ENCODE data around the gene SRM. TPM values are rescaled to one million over a fixed set of nuclear protein-coding genes. Genes with fewer than 3 reads are reported as not detected.

SRM gene
- total and polyA plus RNA-seq, 2 of the 13 experiments (the other 11 are each of a cell fraction or from before 2014, with no cell fraction given), result 27.9 to 31.8 TPM

DNA sequence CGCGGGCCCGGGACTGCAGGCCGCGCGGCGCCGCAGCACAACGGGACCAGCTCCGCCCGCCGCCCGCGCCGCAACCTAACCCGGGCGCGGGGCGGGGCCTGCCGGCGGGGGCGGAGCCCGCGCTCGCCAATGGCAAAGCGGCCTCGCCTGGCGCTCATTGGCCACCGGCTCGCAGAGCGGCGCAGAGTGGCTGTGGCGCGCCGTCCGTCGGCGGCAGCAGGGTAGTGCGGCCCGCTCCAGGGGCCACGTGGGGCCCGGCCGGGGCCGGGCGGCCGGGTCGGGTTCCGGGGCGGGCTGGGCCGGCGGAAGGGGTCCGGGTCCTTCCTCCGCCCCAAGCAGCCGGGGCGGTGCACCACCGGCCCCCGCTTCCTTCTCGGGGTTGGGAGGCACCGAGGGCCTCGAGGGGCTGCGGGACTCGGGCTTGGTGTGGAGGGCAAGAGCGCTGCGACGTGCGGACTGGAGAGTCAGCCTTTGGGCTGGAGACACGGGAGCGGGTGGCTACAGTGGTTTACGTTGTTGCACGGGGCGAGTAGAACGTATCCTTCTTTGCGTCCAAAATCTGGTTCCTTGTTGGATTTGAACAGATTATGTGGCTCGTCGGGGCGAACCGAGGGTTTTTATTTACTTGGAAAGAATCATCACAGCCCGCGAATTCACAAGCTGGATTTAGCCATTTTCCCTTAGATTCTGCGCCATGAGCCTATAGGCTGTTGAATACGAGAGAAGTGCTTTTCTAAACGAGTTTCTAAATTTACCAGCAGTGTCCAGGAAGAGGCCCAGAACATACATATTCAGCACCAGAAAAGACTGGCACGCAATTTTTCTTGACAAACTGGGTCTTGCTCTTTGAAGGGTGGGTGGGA, at the start of gene SRM (continued):
- TF ChIP-seq YEATS4 (CRISPR knock-in tag; IDR thresholded peaks at IDR 0.05; ENCODE audit: borderline replicate concordance) (peak; percentile 70; the same call in 1 of the 2 replicates), MAZ (IDR thresholded peaks at IDR 0.05; ENCODE audit: borderline replicate concordance, low read depth, low read length) (no peak), MAZ (CRISPR knock-in tag; IDR thresholded peaks at IDR 0.05; ENCODE audit: low read depth) (peak; percentile 85), SRY (CRISPR knock-in tag; IDR thresholded peaks at IDR 0.05) (no peak), ZFAT (CRISPR knock-in tag; conservative IDR thresholded peaks at IDR 0.05) (no peak), ZNF17 (CRISPR knock-in tag; IDR thresholded peaks at IDR 0.05) (no peak), GATAD2A (CRISPR knock-in tag; IDR thresholded peaks at IDR 0.05) (no peak), HNF4G (IDR thresholded peaks at IDR 0.05; ENCODE audit: borderline replicate concordance, low read depth, low read length) (peak; percentile 13; the same call in 1 of the 2 replicates), HNF4G (CRISPR knock-in tag; IDR thresholded peaks at IDR 0.05; ENCODE audit: borderline replicate concordance, low read depth) (no peak), PBX2 (CRISPR knock-in tag; IDR thresholded peaks at IDR 0.05) (no peak), ZNF20 (CRISPR knock-in tag; IDR thresholded peaks at IDR 0.05) (no peak), KDM2A (CRISPR knock-in tag; IDR thresholded peaks at IDR 0.05; ENCODE audit: borderline replicate concordance, low read depth) (peak; percentile 68), HOXA5 (CRISPR knock-in tag; IDR thresholded peaks at IDR 0.05) (no peak), ZBTB10 (CRISPR knock-in tag; IDR thresholded peaks at IDR 0.05; ENCODE audit: borderline replicate concordance) (0 out of 2 replicates have a peak, but pooled peaks have one; percentile 44), PAF1 (CRISPR knock-in tag; IDR thresholded peaks at IDR 0.05) (no peak), CEBPG (CRISPR knock-in tag; IDR thresholded peaks at IDR 0.05) (0 out of 2 replicates have a peak, but pooled peaks have one; percentile 5)
- TF ChIP-seq, protein P1, sequence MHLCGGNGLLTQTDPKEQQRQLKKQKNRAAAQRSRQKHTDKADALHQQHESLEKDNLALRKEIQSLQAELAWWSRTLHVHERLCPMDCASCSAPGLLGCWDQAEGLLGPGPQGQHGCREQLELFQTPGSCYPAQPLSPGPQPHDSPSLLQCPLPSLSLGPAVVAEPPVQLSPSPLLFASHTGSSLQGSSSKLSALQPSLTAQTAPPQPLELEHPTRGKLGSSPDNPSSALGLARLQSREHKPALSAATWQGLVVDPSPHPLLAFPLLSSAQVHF (CRISPR knock-in tag; IDR thresholded peaks at IDR 0.05), result peak; percentile 60; the same call in 1 of the 2 replicates
- TF ChIP-seq, protein P2, sequence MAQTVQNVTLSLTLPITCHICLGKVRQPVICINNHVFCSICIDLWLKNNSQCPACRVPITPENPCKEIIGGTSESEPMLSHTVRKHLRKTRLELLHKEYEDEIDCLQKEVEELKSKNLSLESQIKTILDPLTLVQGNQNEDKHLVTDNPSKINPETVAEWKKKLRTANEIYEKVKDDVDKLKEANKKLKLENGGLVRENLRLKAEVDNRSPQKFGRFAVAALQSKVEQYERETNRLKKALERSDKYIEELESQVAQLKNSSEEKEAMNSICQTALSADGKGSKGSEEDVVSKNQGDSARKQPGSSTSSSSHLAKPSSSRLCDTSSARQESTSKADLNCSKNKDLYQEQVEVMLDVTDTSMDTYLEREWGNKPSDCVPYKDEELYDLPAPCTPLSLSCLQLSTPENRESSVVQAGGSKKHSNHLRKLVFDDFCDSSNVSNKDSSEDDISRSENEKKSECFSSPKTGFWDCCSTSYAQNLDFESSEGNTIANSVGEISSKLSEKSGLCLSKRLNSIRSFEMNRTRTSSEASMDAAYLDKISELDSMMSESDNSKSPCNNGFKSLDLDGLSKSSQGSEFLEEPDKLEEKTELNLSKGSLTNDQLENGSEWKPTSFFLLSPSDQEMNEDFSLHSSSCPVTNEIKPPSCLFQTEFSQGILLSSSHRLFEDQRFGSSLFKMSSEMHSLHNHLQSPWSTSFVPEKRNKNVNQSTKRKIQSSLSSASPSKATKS (CRISPR knock-in tag; IDR thresholded peaks at IDR 0.05), result no peak
- TF ChIP-seq, protein P3, sequence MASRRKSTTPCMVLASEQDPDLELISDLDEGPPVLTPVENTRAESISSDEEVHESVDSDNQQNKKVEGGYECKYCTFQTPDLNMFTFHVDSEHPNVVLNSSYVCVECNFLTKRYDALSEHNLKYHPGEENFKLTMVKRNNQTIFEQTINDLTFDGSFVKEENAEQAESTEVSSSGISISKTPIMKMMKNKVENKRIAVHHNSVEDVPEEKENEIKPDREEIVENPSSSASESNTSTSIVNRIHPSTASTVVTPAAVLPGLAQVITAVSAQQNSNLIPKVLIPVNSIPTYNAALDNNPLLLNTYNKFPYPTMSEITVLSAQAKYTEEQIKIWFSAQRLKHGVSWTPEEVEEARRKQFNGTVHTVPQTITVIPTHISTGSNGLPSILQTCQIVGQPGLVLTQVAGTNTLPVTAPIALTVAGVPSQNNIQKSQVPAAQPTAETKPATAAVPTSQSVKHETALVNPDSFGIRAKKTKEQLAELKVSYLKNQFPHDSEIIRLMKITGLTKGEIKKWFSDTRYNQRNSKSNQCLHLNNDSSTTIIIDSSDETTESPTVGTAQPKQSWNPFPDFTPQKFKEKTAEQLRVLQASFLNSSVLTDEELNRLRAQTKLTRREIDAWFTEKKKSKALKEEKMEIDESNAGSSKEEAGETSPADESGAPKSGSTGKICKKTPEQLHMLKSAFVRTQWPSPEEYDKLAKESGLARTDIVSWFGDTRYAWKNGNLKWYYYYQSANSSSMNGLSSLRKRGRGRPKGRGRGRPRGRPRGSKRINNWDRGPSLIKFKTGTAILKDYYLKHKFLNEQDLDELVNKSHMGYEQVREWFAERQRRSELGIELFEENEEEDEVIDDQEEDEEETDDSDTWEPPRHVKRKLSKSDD (CRISPR knock-in tag; IDR thresholded peaks at IDR 0.05; ENCODE audit: low read depth), result no peak
